Neural cell (in vitro differentiated cells): ENCODE measurements around the gene PSMD13. TPM values are rescaled to one million over a fixed set of nuclear protein-coding genes. Genes with fewer than 3 reads are reported as not detected.

Source experiments
- H2AFZ ChIP-seq: fragments of 200-600, 300-800 bp; sonication (generic), shearing (Covaris generic); 2 replicates; pipeline ENCODE4 v1.6.0; 2014; ENCODE audit warnings: low read depth, mild to moderate bottlenecking, antibody characterized with exemption, low read length, moderate library complexity
- H3F3A ChIP-seq: fragments of 200-600 bp; shearing (Covaris generic); 2 replicates; pipeline ENCODE4 v1.6.1; 2016; ENCODE audit warnings: mild to moderate bottlenecking, moderate library complexity, mixed read lengths, antibody characterized with exemption, low read length; ENCODE audit not compliant: insufficient read depth, poor library complexity, severe bottlenecking
- H3K27ac ChIP-seq: fragments of 200-600, 300-800 bp; sonication (generic), shearing (Covaris generic); 2 replicates; pipeline ENCODE4 v1.5.1; 2014; ENCODE audit warnings: mild to moderate bottlenecking, low read length, moderate library complexity
- H3K27me3 ChIP-seq: fragments of 300-800, 200-600 bp; sonication (generic), shearing (Covaris generic); 2 replicates; pipeline ENCODE4 v1.6.0; 2014; ENCODE audit warnings: mild to moderate bottlenecking, low read depth, low read length, moderate library complexity; ENCODE audit not compliant: insufficient read depth
- H3K36me3 ChIP-seq: fragments of 300-800, 200-600 bp; sonication (generic), shearing (Covaris generic); 2 replicates; pipeline ENCODE4 v1.5.1; 2014; ENCODE audit warnings: mild to moderate bottlenecking, antibody characterized with exemption, low read length, moderate library complexity; ENCODE audit not compliant: insufficient read depth
- H3K4me2 ChIP-seq: fragments of 300-800, 200-600 bp; sonication (generic), shearing (Covaris generic); 2 replicates; pipeline ENCODE4 v1.6.0; 2014; ENCODE audit warnings: mild to moderate bottlenecking, low read length
- H3K4me3 ChIP-seq: fragments of 300-800, 200-600 bp; sonication (generic), shearing (Covaris generic); 2 replicates; pipeline ENCODE4 v1.5.1; 2014; ENCODE audit warnings: mild to moderate bottlenecking, low read length, moderate library complexity
- H3K79me2 ChIP-seq: fragments of 200-600 bp; shearing (Covaris generic); replicated peaks from 2 replicates; pipeline ENCODE4 v1.6.0; 2014; ENCODE audit warnings: mild to moderate bottlenecking, low read length, moderate library complexity; ENCODE audit not compliant: insufficient read depth
- H3K9ac ChIP-seq: fragments of 300-800, 200-600 bp; sonication (generic), shearing (Covaris generic); 2 replicates; pipeline ENCODE4 v1.6.1; 2016; ENCODE audit warnings: mild to moderate bottlenecking, low read length, mixed read lengths
- H3K9me2 ChIP-seq: fragments of 200-600 bp; shearing (Covaris generic); 2 replicates; pipeline ENCODE4 v1.6.1; 2016; ENCODE audit warnings: mild to moderate bottlenecking, low read length, mixed read lengths; ENCODE audit not compliant: insufficient read depth
- H3K9me3 ChIP-seq: fragments of 200-600, 300-800 bp; sonication (generic), shearing (Covaris generic); 2 replicates; pipeline ENCODE4 v1.6.1; 2016; ENCODE audit warnings: mild to moderate bottlenecking, mixed run types, low read length, moderate library complexity, mixed read lengths
- H4K20me1 ChIP-seq: fragments of 200-600 bp; shearing (Covaris generic); 2 replicates; pipeline ENCODE4 v1.6.1; 2016; ENCODE audit warnings: mild to moderate bottlenecking, mixed run types; ENCODE audit not compliant: insufficient read depth
- CTCF ChIP-seq: fragments of 450-650 bp; IDR thresholded peaks from 2 replicates; pipeline ENCODE4 v1.5.1; 2014; ENCODE audit warnings: antibody characterized with exemption, mild to moderate bottlenecking, moderate library complexity; ENCODE audit not compliant: poor library complexity, severe bottlenecking
- EP300 ChIP-seq: fragments of 450-650 bp; conservative IDR thresholded peaks from 2 replicates; pipeline ENCODE4 v1.6.1; 2014; ENCODE audit warnings: antibody characterized with exemption, mild to moderate bottlenecking, moderate library complexity; ENCODE audit not compliant: poor library complexity, severe bottlenecking
- EZH2 ChIP-seq: fragments of 200-600, 300-800 bp; shearing (Covaris generic), sonication (generic); IDR thresholded peaks from 2 replicates; pipeline ENCODE4 v1.6.1; 2014; ENCODE audit warnings: antibody characterized with exemption, low read length, borderline replicate concordance, mild to moderate bottlenecking; ENCODE audit not compliant: insufficient read depth, poor library complexity, severe bottlenecking
- MXI1 ChIP-seq: fragments of 450-650 bp; conservative IDR thresholded peaks from 2 replicates; pipeline ENCODE4 v1.6.1; 2014; ENCODE audit warnings: antibody characterized with exemption, mild to moderate bottlenecking; ENCODE audit not compliant: poor library complexity, severe bottlenecking
- POLR2AphosphoS5 ChIP-seq: IDR thresholded peaks from 2 replicates; pipeline ENCODE4 v1.6.1; 2012
- RAD21 ChIP-seq: fragments of 450-650 bp; conservative IDR thresholded peaks from 2 replicates; pipeline ENCODE4 v1.6.1; 2014; ENCODE audit warnings: antibody characterized with exemption, mild to moderate bottlenecking, moderate library complexity
- REST ChIP-seq: IDR thresholded peaks from 2 replicates; pipeline ENCODE4 v1.6.1; 2012; ENCODE audit warnings: borderline replicate concordance
- SMC3 ChIP-seq: fragments of 450-650 bp; conservative IDR thresholded peaks from 2 replicates; pipeline ENCODE4 v1.6.1; 2014; ENCODE audit warnings: antibody characterized with exemption, mild to moderate bottlenecking, moderate library complexity; ENCODE audit not compliant: poor library complexity
- TAF1 ChIP-seq: IDR thresholded peaks from 2 replicates; pipeline ENCODE4 v1.6.1; 2012; ENCODE audit warnings: low read depth
- polyA plus RNA-seq: library from polyadenylated mRNA; depleted of rRNA; stranded (reverse); fragments of >200 nt; gene quantifications from 2 replicates; pipeline ENCODE4 v1.2.3, GENCODE V29; 2014

The PSMD13 gene
- polyA plus RNA-seq, 1 donor from 2014 or later: 183 TPM

GRCh38 chr11:251550-251949 is 14.8 kb downstream of the PSMD13 start:
- no peak overlapping the region for H3K9ac ChIP-seq
- no peaks in the 10 kb centered on the region for H4K20me1 ChIP-seq
- no peaks in the 10 kb centered on the region for H3K36me3 ChIP-seq
- no peaks in the 10 kb centered on the region for H3K9me3 ChIP-seq
- no peaks in the 10 kb centered on the region for H3F3A ChIP-seq
- no peaks in the 10 kb centered on the region for H3K9me2 ChIP-seq
- no peak for TF ChIP-seq EZH2
- TF ChIP-seq TAF1: no peak
- H3K27me3 ChIP-seq: no peaks in the 10 kb centered on the region
- H3K4me3 ChIP-seq: no peak overlapping the region
- H3K4me2 ChIP-seq: no peak overlapping the region
- no peak overlapping the region for H2AFZ ChIP-seq
- H3K79me2 ChIP-seq: no peaks in the 10 kb centered on the region
- no peak overlapping the region for H3K27ac ChIP-seq

GRCh38 chr11:252666-253065 is 15.9 kb downstream of the PSMD13 start:
- Histone ChIP-seq H3K27me3 (no peaks in the 10 kb centered on the region), H3K9me3 (no peaks in the 10 kb centered on the region), H3K27ac (no peak overlapping the region), H3F3A (no peaks in the 10 kb centered on the region), H4K20me1 (no peaks in the 10 kb centered on the region), H3K9me2 (no peaks in the 10 kb centered on the region), H3K4me2 (no peak overlapping the region), H3K4me3 (no peak overlapping the region), H3K9ac (no peak overlapping the region), H3K36me3 (no peaks in the 10 kb centered on the region), H3K79me2 (no peaks in the 10 kb centered on the region), H2AFZ (no peak overlapping the region)
- no peak for TF ChIP-seq CTCF
- no peak for TF ChIP-seq EZH2
- no peak for TF ChIP-seq EP300
- TF ChIP-seq RAD21: no peak
- TF ChIP-seq REST: no peak
- no peak for TF ChIP-seq POLR2AphosphoS5
- TF ChIP-seq MXI1: no peak
- TF ChIP-seq TAF1: no peak
- no peak for TF ChIP-seq SMC3
